Measurements from ENCODE around the gene CDK5R2.
A peak's percentile ranks its signal among the peaks of the same experiment; 100 is the strongest.

Gene CDK5R2

DNA sequence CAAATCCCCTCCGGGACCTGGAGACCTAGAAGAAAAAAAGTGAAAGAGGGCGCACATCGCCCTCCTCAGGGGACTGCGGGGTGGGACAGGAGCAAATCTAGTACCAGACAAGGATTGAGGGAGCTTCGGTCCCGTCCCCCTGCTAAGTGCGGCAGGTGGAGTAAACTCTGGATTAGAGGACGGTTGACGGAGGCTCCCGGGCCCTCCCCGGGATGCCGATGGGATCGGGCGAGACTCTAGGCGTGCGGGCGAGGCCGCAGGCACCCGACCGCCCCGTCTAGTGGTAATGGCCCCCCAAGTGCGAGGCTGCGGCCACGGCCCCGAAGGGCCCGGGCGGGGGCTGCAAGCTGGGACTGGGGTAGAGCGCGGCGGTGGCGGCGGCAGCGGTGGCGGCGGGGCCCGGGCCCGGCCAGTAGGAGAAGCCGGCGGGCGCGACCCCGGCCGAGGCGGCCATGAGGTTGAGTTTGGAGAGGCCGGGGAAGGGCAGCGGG lies 22.0 kb downstream of the CDK5R2 start:
- H3K36me3 Mint-ChIP-seq (ENCODE audit: low read depth): no peaks in the 10 kb centered on the region
- H3K27ac Mint-ChIP-seq: no peak overlapping the region
- TF ChIP-seq, protein P1, sequence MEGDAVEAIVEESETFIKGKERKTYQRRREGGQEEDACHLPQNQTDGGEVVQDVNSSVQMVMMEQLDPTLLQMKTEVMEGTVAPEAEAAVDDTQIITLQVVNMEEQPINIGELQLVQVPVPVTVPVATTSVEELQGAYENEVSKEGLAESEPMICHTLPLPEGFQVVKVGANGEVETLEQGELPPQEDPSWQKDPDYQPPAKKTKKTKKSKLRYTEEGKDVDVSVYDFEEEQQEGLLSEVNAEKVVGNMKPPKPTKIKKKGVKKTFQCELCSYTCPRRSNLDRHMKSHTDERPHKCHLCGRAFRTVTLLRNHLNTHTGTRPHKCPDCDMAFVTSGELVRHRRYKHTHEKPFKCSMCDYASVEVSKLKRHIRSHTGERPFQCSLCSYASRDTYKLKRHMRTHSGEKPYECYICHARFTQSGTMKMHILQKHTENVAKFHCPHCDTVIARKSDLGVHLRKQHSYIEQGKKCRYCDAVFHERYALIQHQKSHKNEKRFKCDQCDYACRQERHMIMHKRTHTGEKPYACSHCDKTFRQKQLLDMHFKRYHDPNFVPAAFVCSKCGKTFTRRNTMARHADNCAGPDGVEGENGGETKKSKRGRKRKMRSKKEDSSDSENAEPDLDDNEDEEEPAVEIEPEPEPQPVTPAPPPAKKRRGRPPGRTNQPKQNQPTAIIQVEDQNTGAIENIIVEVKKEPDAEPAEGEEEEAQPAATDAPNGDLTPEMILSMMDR (IDR thresholded peaks at IDR 0.05): no peak
- DNase-seq: no peak
- H3K4me1 Mint-ChIP-seq: peaks cover 11% of the 10 kb centered on the region
- H3K27me3 Mint-ChIP-seq (ENCODE audit: low read depth, poor library complexity): peaks cover 99% of the 10 kb centered on the region
- no peaks in the 10 kb centered on the region for H3K9me3 Mint-ChIP-seq
- peak overlapping the region; percentile 67 for H3K4me3 Mint-ChIP-seq

DNA sequence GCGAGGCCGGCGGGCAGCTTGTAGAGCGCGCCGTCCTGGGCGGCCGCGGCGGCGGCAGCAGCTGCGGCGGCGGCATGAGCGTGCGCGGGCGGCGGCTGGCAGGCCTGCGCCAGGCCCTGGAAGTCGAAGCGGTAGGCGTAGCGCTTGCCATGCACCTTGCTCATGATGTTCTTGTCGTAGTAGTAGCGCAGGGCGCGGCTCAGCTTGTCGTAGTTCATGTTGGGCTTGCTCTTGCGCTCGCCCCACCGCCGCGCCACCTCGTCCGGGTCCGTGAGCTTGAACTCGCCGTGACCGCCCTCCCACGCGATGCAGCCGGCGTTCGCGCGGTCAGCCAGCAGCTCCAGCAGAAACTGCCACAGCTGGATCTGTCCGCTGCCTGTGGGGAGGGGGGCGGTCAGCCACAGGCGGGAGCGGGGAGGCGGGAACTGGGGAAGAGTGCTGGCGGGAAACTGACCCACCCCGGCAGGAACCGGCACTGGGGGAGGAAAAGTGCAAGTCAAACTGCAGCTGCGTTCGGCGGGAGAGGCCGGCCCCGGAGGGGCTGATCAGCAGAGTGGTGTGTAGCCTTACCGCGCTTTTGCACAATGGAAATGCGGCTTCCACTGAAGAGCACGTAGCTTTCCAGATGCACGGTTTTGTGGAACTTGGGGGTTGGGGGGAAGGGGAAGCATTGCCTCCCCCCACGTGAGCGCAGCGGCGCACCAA lies 22.6 kb downstream of the CDK5R2 start:
- DNase-seq: peak; percentile 61
- peaks cover 11% of the 10 kb centered on the region for H3K4me1 Mint-ChIP-seq
- peak overlapping the region; percentile 45 for H3K4me3 Mint-ChIP-seq
- no peak overlapping the region for H3K27ac Mint-ChIP-seq
- H3K27me3 Mint-ChIP-seq (ENCODE audit: low read depth, poor library complexity): peaks cover 99% of the 10 kb centered on the region
- H3K9me3 Mint-ChIP-seq: no peaks in the 10 kb centered on the region
- H3K36me3 Mint-ChIP-seq (ENCODE audit: low read depth): no peaks in the 10 kb centered on the region
- TF ChIP-seq, protein P1 (IDR thresholded peaks at IDR 0.05): no peak

DNA sequence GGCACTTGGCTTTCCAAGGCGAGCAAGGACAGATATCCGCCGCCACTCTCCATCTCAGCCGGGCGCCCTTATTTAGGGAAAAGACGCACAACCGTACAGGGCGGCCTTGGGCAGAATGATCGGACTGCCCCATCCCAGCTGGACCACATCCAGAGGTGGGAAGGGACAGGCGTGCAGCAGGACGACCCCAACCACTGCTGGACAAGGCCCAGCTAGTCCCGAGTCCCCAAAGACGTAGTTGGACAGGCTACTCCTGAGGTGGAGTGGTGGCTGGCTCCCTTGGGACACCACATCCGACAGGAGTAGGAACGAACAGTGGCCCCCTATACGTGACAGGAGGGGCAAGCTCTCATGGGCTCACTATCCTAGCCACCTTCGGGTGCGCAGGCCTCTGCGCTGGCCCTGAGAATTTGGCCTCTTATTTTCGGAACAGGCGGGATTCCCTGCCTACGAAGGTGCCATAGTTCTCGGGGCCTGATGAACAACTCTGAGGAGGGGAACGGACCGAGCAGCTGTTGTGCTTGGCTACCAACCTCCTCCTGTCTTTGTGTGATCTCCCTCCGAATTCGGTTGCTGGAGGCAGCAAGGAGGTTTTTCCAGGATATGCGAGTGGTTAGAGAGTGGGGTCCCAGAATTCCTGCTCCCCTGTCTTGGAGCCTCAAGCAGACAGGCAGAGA lies 23.3 kb downstream of the CDK5R2 start:
- Mint-ChIP-seq H3K36me3 (ENCODE audit: low read depth) (no peaks in the 10 kb centered on the region), H3K27me3 (ENCODE audit: low read depth, poor library complexity) (peaks cover 99% of the 10 kb centered on the region), H3K4me1 (peaks cover 11% of the 10 kb centered on the region), H3K9me3 (no peaks in the 10 kb centered on the region), H3K4me3 (peak overlapping the region; percentile 45), H3K27ac (no peak overlapping the region)
- TF ChIP-seq, protein P1 (IDR thresholded peaks at IDR 0.05): no peak
- DNase-seq: no peak

DNA sequence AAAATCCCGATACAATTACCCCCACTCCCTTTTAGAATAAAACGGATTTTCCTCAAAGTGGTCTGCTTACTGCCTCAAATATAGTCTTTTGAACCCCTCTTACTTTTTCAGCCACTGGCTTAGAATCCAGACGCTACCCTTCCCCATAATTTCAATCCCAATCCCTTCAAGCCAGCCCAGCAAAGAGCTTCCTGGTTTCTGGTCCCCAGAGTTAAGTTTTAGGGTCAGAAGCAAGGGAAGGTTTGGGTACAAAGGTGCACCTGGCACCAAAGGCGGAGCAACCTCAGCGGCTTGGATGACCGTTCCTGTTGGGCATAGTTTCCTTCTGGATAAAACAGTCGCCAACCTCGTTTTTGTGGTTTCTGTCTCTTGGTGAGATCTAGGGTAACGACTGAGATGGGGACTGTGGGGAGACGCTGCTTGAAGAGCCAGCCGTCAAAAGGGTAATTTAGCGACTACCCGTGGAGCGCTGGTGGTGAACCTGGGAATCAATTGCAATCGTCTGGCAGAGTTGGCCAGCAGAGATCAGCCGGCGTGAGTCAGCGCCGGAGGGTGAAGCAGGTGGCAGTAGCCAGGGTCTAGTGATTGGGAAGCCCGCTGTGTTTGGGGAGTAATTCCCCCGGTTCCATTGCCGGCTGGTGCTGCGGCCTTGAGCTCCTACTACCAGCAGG lies 23.9 kb downstream of the CDK5R2 start:
- TF ChIP-seq, protein P1 (IDR thresholded peaks at IDR 0.05): no peak
- no peak for DNase-seq
- no peaks in the 10 kb centered on the region for H3K9me3 Mint-ChIP-seq
- H3K4me1 Mint-ChIP-seq: peaks cover 11% of the 10 kb centered on the region
- H3K36me3 Mint-ChIP-seq (ENCODE audit: low read depth): no peaks in the 10 kb centered on the region
- H3K4me3 Mint-ChIP-seq: peak overlapping the region; percentile 30
- H3K27ac Mint-ChIP-seq: no peak overlapping the region
- H3K27me3 Mint-ChIP-seq (ENCODE audit: low read depth, poor library complexity): peaks cover 99% of the 10 kb centered on the region

DNA sequence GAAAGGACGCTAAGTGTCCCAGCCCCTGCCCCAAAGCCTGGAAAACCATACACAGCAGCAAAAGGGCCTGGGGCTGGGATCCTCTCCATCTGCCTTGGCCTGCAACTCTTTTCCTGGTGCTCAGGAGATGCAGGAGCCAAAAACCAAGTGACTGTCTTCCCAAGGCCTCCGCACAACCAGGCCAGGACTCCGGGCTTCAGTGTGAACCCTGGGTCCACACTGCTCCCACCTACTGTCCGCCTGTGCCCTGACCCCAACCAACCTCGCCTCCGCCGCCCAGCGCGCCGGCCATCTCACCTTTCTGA lies 24.4 kb downstream of the CDK5R2 start:
- Mint-ChIP-seq H3K4me3 (no peak overlapping the region), H3K27me3 (ENCODE audit: low read depth, poor library complexity) (peaks cover 99% of the 10 kb centered on the region), H3K36me3 (ENCODE audit: low read depth) (no peaks in the 10 kb centered on the region), H3K27ac (no peak overlapping the region), H3K4me1 (peaks cover 11% of the 10 kb centered on the region), H3K9me3 (no peaks in the 10 kb centered on the region)
- TF ChIP-seq, protein P1 (IDR thresholded peaks at IDR 0.05): no peak
- no peak for DNase-seq

Measured in nephron progenitor cell (in vitro differentiated cells).